Neural cell (in vitro differentiated cells): ENCODE measurements around the gene C5.

ENCODE experiments used
- CTCF ChIP-seq: fragments of 450-650 bp; IDR thresholded peaks from 2 replicates; pipeline ENCODE4 v1.5.1; 2014; ENCODE audit warnings: antibody characterized with exemption, mild to moderate bottlenecking, moderate library complexity; ENCODE audit not compliant: poor library complexity, severe bottlenecking
- RAD21 ChIP-seq: fragments of 450-650 bp; conservative IDR thresholded peaks from 2 replicates; pipeline ENCODE4 v1.6.1; 2014; ENCODE audit warnings: antibody characterized with exemption, mild to moderate bottlenecking, moderate library complexity
- SMC3 ChIP-seq: fragments of 450-650 bp; conservative IDR thresholded peaks from 2 replicates; pipeline ENCODE4 v1.6.1; 2014; ENCODE audit warnings: antibody characterized with exemption, mild to moderate bottlenecking, moderate library complexity; ENCODE audit not compliant: poor library complexity
- TAF1 ChIP-seq: IDR thresholded peaks from 2 replicates; pipeline ENCODE4 v1.6.1; 2012; ENCODE audit warnings: low read depth
- TF ChIP-seq, protein P1 (sequence below): IDR thresholded peaks from 2 replicates; pipeline ENCODE4 v1.6.1; 2012; ENCODE audit warnings: borderline replicate concordance

- TF ChIP-seq SMC3 (no peak), CTCF (no peak), TAF1 (no peak), RAD21 (no peak)
- TF ChIP-seq, protein P1, sequence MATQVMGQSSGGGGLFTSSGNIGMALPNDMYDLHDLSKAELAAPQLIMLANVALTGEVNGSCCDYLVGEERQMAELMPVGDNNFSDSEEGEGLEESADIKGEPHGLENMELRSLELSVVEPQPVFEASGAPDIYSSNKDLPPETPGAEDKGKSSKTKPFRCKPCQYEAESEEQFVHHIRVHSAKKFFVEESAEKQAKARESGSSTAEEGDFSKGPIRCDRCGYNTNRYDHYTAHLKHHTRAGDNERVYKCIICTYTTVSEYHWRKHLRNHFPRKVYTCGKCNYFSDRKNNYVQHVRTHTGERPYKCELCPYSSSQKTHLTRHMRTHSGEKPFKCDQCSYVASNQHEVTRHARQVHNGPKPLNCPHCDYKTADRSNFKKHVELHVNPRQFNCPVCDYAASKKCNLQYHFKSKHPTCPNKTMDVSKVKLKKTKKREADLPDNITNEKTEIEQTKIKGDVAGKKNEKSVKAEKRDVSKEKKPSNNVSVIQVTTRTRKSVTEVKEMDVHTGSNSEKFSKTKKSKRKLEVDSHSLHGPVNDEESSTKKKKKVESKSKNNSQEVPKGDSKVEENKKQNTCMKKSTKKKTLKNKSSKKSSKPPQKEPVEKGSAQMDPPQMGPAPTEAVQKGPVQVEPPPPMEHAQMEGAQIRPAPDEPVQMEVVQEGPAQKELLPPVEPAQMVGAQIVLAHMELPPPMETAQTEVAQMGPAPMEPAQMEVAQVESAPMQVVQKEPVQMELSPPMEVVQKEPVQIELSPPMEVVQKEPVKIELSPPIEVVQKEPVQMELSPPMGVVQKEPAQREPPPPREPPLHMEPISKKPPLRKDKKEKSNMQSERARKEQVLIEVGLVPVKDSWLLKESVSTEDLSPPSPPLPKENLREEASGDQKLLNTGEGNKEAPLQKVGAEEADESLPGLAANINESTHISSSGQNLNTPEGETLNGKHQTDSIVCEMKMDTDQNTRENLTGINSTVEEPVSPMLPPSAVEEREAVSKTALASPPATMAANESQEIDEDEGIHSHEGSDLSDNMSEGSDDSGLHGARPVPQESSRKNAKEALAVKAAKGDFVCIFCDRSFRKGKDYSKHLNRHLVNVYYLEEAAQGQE: no peak
Measured at GRCh38 chr9:121009650-121010049, 40.4 kb downstream of the C5 start.
